ENCODE measurements around the gene DGKB.

Gene DGKB

GRCh38 chr7:14839307-14839706 lies 63.2 kb downstream of the DGKB start:
- no peak overlapping the region for H3K27ac ChIP-seq
- TF ChIP-seq, protein P1, sequence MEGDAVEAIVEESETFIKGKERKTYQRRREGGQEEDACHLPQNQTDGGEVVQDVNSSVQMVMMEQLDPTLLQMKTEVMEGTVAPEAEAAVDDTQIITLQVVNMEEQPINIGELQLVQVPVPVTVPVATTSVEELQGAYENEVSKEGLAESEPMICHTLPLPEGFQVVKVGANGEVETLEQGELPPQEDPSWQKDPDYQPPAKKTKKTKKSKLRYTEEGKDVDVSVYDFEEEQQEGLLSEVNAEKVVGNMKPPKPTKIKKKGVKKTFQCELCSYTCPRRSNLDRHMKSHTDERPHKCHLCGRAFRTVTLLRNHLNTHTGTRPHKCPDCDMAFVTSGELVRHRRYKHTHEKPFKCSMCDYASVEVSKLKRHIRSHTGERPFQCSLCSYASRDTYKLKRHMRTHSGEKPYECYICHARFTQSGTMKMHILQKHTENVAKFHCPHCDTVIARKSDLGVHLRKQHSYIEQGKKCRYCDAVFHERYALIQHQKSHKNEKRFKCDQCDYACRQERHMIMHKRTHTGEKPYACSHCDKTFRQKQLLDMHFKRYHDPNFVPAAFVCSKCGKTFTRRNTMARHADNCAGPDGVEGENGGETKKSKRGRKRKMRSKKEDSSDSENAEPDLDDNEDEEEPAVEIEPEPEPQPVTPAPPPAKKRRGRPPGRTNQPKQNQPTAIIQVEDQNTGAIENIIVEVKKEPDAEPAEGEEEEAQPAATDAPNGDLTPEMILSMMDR (conservative IDR thresholded peaks at IDR 0.05): no peak

- H3K27ac ChIP-seq: no peak overlapping the region
- TF ChIP-seq, protein P1 (conservative IDR thresholded peaks at IDR 0.05): no peak
These were observed 65.3 kb downstream of the DGKB start for GRCh38 chr7:14837216-14837615.

- TF ChIP-seq, protein P1 (conservative IDR thresholded peaks at IDR 0.05): no peak
- no peak overlapping the region for H3K27ac ChIP-seq
These were observed 65.9 kb downstream of the DGKB start for GRCh38 chr7:14836571-14837189.

DNA sequence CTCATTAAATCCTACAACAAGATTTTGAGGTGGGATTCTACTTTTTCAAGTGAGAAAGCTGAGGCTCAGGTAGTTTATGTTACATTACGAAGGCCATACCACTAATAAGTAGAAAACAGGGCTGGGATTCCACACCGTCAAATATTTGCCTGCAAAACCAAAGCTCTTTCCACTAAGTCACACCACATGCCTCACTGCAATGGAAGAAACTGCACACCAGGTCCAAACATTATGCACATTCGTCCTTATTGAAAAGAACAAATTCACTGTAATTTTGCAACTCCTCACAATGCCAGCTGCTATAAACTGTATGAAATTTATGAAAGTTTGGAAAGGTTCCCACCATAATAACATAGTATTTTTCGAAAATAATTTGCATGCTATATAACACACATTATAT lies 66.5 kb downstream of the DGKB start:
- no peak overlapping the region for H3K27ac ChIP-seq
- TF ChIP-seq, protein P1 (conservative IDR thresholded peaks at IDR 0.05): no peak

DNA sequence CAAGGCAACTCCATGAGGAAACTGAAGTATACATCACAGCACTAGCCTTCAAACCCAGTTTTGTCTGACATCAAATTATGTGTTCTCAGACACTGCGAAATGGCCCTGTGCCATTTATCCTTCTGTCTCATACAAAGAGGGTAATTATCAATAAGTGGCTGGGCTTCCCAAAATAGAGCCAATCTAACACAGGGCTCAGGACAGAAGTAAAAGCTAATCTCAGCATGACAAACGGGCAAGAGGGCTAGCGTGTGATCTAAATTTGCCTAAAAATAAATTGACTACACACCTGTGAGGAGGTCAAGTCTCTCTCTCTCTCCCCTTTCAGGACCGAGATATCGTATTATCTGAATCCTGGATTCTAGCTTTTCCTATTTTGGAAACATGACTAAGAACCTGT lies 67.2 kb downstream of the DGKB start:
- TF ChIP-seq, protein P1 (conservative IDR thresholded peaks at IDR 0.05): no peak
- no peak overlapping the region for H3K27ac ChIP-seq

GRCh38 chr7:14834883-14835282 lies 67.7 kb downstream of the DGKB start:
- H3K27ac ChIP-seq: no peak overlapping the region
- TF ChIP-seq, protein P1 (conservative IDR thresholded peaks at IDR 0.05): no peak

DNA sequence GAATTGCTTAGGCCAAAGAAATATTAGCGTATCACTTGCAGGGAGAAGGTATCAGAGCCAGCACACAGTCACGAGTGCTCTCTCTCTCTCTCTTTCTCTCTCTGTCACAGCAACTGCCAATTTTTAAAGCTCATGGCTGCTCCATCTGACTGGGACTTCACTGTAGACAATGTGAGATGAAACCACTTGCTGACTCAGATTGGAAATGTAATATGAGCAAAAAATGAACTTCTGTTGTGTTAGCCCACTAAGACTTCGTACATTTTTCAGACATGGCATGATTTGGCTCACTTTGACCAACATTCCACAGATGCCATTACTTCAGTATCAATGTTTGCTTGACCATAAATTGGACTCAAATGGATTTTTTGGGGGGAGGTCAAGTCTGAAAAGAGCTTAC lies 68.1 kb downstream of the DGKB start:
- no peak overlapping the region for H3K27ac ChIP-seq
- TF ChIP-seq, protein P1 (conservative IDR thresholded peaks at IDR 0.05): no peak

Data from VCaP (cell line).